VCaP (cell line): ENCODE data around the gene CGB8.
"Not testable (repeated sequence)": the region's sequence is repeated elsewhere in the genome, so short reads cannot be mapped to it uniquely, and the experiment has no call there.

Experiments
- H3K27ac ChIP-seq: fragments of 450-650 bp; 2 replicates; pipeline ENCODE4 v1.5.1; 2017
- TF ChIP-seq, protein P1 (sequence below): fragments of 450-650 bp; conservative IDR thresholded peaks from 2 replicates; pipeline ENCODE4 v1.5.1; 2017; ENCODE audit warnings: mild to moderate bottlenecking, moderate library complexity

The CGB8 gene

DNA sequence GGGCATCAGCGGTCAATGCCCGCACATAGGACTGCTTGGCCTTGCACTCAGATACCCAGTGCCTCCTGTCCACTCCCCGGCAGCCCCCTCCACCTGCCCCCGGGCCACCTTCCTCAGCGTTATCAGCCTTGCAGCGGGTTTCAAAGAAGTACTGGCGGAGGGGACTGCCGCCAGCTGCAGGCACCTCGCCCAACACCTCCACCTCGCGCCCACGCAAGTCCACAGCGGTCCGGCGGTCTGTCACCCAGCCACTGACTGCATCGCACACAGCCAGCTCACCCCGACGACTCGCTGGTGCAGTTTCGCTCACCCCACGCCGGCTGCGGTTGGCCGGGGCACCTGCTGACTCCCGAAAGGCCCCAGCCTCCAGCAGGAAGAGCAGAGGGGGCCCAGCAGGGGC is 12.5 kb upstream of the CGB8 start:
- no peak overlapping the region for H3K27ac ChIP-seq
- TF ChIP-seq, protein P1, sequence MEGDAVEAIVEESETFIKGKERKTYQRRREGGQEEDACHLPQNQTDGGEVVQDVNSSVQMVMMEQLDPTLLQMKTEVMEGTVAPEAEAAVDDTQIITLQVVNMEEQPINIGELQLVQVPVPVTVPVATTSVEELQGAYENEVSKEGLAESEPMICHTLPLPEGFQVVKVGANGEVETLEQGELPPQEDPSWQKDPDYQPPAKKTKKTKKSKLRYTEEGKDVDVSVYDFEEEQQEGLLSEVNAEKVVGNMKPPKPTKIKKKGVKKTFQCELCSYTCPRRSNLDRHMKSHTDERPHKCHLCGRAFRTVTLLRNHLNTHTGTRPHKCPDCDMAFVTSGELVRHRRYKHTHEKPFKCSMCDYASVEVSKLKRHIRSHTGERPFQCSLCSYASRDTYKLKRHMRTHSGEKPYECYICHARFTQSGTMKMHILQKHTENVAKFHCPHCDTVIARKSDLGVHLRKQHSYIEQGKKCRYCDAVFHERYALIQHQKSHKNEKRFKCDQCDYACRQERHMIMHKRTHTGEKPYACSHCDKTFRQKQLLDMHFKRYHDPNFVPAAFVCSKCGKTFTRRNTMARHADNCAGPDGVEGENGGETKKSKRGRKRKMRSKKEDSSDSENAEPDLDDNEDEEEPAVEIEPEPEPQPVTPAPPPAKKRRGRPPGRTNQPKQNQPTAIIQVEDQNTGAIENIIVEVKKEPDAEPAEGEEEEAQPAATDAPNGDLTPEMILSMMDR = no peak

DNA sequence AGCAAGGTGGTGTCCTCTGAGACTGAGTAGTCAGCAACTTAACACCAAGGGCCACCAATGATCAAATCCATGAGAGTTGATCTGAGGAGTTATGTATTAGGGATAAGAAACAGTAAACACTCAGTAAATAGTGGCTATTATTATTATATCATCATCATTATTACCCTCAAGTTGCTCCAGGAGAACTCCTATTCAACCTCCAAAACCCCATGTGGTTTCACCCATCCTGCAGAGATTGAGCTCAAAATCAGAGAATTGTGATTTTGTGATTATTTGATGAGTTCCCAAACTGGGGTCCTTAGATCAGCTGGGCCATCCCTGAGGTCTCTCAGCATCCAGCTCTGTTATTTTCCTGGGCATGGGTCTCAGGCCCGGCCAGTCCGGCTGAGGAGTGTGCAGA is 12.1 kb upstream of the CGB8 start:
- TF ChIP-seq, protein P1 = no peak

DNA sequence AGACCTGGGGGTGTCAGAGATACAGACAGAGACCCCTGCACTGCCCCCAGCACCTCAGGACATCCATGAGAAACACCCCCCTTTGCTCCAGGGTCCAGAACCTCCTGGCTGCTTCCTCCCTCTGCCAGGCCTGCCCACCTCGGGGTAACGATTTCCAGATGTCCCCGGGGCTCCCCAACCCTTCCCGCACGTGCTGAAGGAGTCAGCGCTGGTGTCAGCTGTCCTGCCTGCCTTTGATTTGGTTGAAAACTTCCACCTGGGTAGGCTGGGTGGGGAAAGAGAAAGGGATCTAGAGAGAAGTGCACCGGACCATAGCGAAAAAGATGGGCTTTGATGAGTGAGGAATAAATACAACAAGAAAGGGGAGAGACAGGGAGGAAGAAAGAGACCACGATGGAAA is 10.1 kb upstream of the CGB8 start:
- TF ChIP-seq, protein P1 = no peak
- no peak overlapping the region for H3K27ac ChIP-seq

More for the DNA sequence above, 12.1 kb upstream of the CGB8 start:
- H3K27ac ChIP-seq = no peak overlapping the region

DNA sequence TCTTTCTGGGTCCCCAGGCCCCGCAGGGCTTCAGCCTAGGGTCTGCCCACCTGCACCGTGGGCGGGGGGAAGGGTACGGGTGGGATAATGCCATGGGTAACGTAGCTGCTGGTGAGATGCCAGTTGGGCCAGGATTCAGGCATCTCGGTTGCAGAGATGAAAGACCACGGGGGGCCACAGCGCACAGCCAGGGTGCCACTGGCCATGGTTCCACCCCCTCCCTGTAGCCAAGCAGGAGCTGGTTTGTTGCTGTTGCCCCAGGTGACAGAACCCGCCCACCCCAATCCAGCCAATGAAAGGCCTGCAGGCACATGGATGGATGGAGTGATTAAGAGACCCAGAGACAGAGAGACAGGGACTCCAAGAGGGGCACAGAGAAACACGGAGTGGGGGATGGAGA is 9.7 kb upstream of the CGB8 start:
- TF ChIP-seq, protein P1 = no peak
- no peak overlapping the region for H3K27ac ChIP-seq

DNA sequence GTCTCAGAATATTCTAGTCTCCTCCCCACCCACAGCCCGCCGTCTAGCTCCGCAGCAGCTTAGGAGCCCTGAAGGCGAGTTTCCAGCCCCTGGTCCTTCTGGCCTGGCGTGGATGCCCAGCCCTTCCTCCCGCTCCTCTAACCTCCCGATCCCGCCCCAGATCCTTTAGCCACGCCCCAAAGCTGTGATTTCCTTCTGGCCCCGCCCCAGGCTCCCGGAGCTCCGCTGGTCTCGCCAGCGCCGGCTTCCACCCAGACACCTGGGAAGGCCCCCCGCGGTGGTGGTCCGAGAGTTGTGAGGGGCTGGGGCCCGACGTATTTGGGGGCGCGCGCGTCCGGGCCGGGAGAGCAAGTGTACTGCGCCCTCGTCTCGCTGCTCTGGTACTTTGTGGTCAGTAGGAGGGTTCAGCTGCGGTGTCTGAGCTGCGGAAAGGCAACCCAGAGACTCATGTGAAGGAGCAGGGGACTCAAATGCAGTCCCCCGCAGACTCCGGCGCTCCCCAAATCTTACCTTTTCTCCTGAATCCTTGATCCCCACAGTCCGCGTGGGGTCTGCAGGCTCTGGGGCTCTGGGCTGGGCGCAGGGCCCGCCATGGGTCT is 8.8 kb upstream of the CGB8 start, which contains the start of gene CGB7:
TSS of gene CGB7 (minus strand) at position 114 of the 599 bp plus-strand sequence. CDS start 2,374 bp downstream, outside the sequence.
- TF ChIP-seq, protein P1 = no peak
- H3K27ac ChIP-seq = no peak within 1 kb of the TSS; the same call in 1 of the 2 replicates

DNA sequence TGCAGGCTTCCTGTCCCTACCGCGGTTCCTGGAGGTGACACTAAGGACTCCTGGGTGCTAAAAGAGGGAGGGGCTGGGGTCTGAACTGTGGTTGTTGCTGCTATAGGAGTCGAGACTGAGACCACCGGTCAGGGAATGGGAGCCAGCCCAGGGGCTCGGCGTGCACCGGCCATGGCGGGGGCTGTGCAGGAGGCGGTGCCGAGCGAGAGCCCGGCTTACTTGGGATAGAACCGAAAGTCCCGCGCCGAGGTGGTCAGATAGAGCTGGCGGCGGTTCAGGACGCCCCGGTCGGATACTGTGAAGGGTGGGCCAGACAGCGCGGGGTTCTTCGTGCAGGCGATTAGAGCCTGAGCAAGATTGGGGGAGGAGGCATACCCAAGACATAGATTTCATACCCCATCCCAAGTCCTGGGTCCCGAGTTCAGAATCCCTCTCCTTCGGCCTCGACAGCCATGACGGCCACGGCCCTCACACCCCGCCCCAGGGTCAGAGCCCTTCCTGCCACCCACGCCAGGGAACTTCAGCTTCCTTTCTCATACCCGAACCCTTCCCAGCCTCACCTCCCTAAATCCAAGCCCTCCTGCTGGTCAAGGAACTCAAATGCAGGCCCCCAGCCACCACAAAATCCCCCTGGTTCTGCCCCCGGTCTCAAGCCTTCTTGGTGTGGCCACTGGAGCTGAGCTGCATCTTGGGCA is 8.1 kb upstream of the CGB8 start:
- H3K27ac ChIP-seq = not testable (repeated sequence)

DNA sequence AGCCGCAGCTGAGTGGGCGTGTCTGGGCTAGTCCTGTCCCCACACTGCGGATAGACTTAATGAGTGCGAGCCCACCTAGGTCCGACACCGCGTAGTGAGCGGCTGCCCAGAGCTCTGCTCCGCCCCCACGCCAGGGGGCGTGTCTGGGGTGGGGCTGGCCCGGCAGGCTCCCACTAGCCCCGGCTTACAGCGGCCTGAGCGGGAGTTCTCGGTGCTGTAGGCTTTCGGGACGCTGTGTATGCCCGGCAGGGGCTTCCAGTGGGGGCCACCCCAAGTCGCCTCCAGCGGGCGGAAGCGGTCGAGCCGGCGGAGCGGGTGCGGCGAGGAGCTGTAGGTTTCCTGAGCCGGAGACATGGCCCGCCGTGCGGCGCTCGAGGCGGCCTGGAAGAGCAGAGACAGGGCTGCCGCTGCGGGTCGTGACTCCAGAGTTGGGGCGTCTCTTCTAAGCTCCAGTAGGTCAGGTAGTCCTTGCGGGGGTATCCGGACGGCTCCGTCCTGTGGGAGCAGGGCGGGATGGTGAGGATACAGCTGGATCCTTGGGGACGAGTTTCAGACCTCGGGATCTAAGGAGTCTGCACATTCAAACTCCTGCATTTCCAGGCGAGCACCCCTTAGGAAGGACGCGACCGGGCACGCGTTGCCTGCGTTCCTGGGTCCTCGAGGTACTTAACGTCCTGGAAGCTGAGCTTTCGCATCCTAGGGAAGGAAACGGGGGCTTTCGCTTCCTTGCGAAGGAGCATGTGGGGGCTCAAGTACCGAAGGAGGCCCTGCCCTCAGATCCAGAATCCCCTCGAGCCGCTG is 7.4 kb upstream of the CGB8 start:
- TF ChIP-seq, protein P1 = peak; percentile 31
- peak overlapping the region; percentile 47; the same call in 1 of the 2 replicates for H3K27ac ChIP-seq

DNA sequence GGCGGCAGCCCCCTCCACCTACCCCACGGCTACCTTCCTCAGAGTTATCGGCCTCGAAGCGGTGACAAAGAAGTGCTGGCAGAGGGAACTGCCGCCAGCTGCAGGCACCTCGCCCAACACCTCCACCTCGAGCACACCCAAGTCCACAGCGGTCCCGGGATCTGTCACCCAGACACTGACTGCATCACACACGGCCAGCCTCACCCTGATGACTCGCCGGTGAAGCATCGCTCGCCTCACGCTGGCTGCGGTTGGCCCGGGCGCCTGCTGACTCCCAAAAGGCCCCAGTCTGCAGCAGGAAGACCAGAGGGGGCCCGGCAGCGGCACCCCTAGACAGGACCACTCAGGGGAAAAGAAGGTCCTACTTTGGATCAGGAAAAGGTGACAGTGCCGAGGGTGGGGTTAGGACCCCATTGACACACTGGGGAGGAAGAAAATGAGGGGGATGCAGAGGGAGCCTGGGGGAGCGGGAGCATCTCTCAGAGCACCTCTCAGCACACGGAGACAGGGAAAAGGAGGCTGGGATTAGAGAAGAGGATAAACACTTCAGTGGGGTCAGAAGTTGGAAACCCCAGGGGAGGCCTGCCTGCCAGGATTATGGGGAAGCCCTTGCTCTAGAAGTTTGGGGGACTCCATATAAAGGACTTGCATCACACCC is 1.6 kb upstream of the CGB8 start:
- H3K27ac ChIP-seq = not testable (repeated sequence)

DNA sequence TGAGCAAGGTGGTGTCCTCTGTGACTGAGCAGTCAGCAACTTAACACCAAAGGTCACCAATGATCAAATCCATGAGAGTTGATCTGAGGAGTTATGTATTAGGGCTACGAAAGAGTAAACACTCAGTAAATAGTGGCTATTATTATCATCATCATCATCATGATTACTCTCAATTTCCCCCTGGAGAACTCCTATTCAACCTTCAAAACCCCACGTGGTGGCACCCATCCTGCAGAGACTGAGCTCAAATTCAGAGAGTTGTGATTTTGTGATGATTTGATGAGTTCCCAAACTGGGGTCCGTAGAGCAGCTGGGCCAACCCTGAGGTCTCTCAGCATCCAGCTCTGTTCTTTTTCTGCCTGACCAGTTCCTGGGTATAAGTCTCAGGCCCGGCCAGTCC is 923 bp upstream of the CGB8 start:
- H3K27ac ChIP-seq = not testable (repeated sequence)

DNA sequence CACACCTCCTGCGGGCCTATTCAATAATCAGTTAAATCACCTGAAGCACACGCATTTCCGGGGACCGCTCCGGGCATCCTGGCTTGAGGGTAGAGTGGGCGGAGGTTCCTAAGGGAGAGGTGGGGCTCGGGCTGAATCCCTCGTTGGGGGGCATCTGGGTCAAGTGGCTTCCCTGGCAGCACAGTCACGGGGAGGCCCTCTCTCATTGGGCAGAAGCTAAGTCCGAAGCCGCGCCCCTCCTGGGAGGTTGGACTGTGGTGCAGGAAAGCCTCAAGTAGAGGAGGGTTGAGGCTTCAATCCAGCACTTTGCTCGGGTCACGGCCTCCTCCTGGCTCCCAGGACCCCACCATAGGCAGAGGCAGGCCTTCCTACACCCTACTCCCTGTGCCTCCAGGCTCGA is 5.4 kb downstream of the CGB8 start, which contains the start of gene CGB5:
TSS of gene CGB5 (plus strand) at position 301 of the 400 bp plus-strand sequence. CDS start 362 bp downstream, outside the sequence.
- not testable (repeated sequence) for H3K27ac ChIP-seq

DNA sequence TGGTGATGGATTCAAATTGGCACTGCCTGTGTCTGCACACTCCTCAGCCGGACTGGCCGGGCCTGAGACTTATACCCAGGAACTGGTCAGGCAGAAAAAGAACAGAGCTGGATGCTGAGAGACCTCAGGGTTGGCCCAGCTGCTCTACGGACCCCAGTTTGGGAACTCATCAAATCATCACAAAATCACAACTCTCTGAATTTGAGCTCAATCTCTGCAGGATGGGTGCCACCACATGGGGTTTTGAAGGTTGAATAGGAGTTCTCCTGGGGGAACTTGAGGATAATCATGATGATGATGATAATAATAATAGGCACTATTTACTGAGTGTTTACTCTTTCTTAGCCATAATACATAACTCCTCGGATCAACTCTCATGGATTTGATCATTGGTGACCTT is 6.2 kb downstream of the CGB8 start:
- not testable (repeated sequence) for H3K27ac ChIP-seq
